ENCODE data around the gene UCMA. TPM values are rescaled to one million over a fixed set of nuclear protein-coding genes. Genes with fewer than 3 reads are reported as not detected.

The UCMA gene
- total and polyA plus RNA-seq, 8 donors = not detected

GRCh38 chr10:13231190-13231589, 3.0 kb downstream of the UCMA start:
- no peak overlapping the region for H3K27ac ChIP-seq
- H3K9me3 ChIP-seq = no peaks in the 10 kb centered on the region
- 64 to 72% (median 68%) methylated on average over 9 of the region's 9 CpGs for WGBS, 5 donors
- TF ChIP-seq CTCF (IDR thresholded peaks at IDR 0.05) (no peak), POLR2A (IDR thresholded peaks at IDR 0.05) (no peak), EP300 (IDR thresholded peaks at IDR 0.05) (no peak), POLR2AphosphoS5 (IDR thresholded peaks at IDR 0.05) (no peak)
- no peak for DNase-seq
- intact Hi-C loops (cut with DNase I; ENCODE audit: low total_unique reads) = no loop called here
- no peaks in the 10 kb centered on the region for H3K36me3 ChIP-seq
- no peaks in the 10 kb centered on the region for H3K4me1 ChIP-seq
- peaks cover 0 to 20% (median 0%) of the 10 kb centered on the region in 3 donors for H3K27me3 ChIP-seq
- no peak overlapping the region for H3K4me3 ChIP-seq

- intact Hi-C loops (cut with DNase I; ENCODE audit: low total_unique reads) = no loop called here
- Histone ChIP-seq H3K4me1 (no peaks in the 10 kb centered on the region), H3K4me3 (no peak overlapping the region), H3K36me3 (no peaks in the 10 kb centered on the region), H3K27ac (no peak overlapping the region), H3K27me3 (no peaks in the 10 kb centered on the region), H3K9me3 (no peaks in the 10 kb centered on the region)
- WGBS, 5 donors = 73 to 82% (median 81%) methylated on average over 5 of the region's 5 CpGs
- no peak for DNase-seq
- TF ChIP-seq POLR2A (IDR thresholded peaks at IDR 0.05) (no peak), POLR2AphosphoS5 (IDR thresholded peaks at IDR 0.05) (no peak), EP300 (IDR thresholded peaks at IDR 0.05) (no peak), CTCF (IDR thresholded peaks at IDR 0.05) (no peak)
Observed at GRCh38 chr10:13227031-13227430, 7.1 kb downstream of the UCMA start.

GRCh38 chr10:13225601-13226000, 8.6 kb downstream of the UCMA start:
- 86 to 96% (median 91%) methylated on average over 8 of the region's 8 CpGs for WGBS, 5 donors
- Histone ChIP-seq H3K27me3 (no peaks in the 10 kb centered on the region), H3K27ac (no peak overlapping the region), H3K4me3 (no peak overlapping the region), H3K4me1 (no peaks in the 10 kb centered on the region), H3K9me3 (no peaks in the 10 kb centered on the region), H3K36me3 (no peaks in the 10 kb centered on the region)
- TF ChIP-seq POLR2AphosphoS5 (IDR thresholded peaks at IDR 0.05) (no peak), POLR2A (IDR thresholded peaks at IDR 0.05) (no peak), EP300 (IDR thresholded peaks at IDR 0.05) (no peak), CTCF (IDR thresholded peaks at IDR 0.05) (no peak)
- DNase-seq = no peak
- intact Hi-C loops (cut with DNase I; ENCODE audit: low total_unique reads) = no loop called here

- intact Hi-C loops (cut with DNase I; ENCODE audit: low total_unique reads) = no loop called here
- H3K27me3 ChIP-seq = no peaks in the 10 kb centered on the region
- TF ChIP-seq CTCF (IDR thresholded peaks at IDR 0.05) = no peak
- no peak for TF ChIP-seq POLR2AphosphoS5 (IDR thresholded peaks at IDR 0.05)
- TF ChIP-seq EP300 (IDR thresholded peaks at IDR 0.05) = no peak
- TF ChIP-seq POLR2A (IDR thresholded peaks at IDR 0.05) = no peak
- no peak for DNase-seq
- no peak overlapping the region for H3K27ac ChIP-seq
- H3K4me3 ChIP-seq = no peak overlapping the region
- WGBS, 5 donors = 83 to 95% (median 87%) methylated on average over 11 of the region's 11 CpGs
- no peaks in the 10 kb centered on the region for H3K4me1 ChIP-seq
- H3K9me3 ChIP-seq = no peaks in the 10 kb centered on the region
- H3K36me3 ChIP-seq = no peaks in the 10 kb centered on the region
Observed at GRCh38 chr10:13224210-13224995, 9.8 kb downstream of the UCMA start.
